ENCODE results near the gene RYR3. TPM values are rescaled to one million over a fixed set of nuclear protein-coding genes. Genes with fewer than 3 reads are reported as not detected.

RYR3 gene
- total RNA-seq: 1 to 10 TPM in 3 of 4 donors, under 1 TPM in 1; 0.65 to 7.5 (median 2.6) TPM

- ATAC-seq (ENCODE audit: low FRiP score): no peak
- TF ChIP-seq CTCF (IDR thresholded peaks at IDR 0.05): no peak
- DNase-seq (ENCODE audit: low spot score): no peak
These were observed at the start of gene RYR3 for GRCh38 chr15:33310481-33311311. Gene RYR3, plus strand, starts transcription at chr15:33310967. Its CDS starts 79 bp downstream, at chr15:33311046.

- DNase-seq (ENCODE audit: low spot score): no peak
- no peak for ATAC-seq (ENCODE audit: low FRiP score)
- no peak for TF ChIP-seq CTCF (IDR thresholded peaks at IDR 0.05)
These were observed 48.5 kb upstream of the RYR3 start for GRCh38 chr15:33262306-33262705.

- ATAC-seq (ENCODE audit: low FRiP score): no peak
- TF ChIP-seq CTCF (IDR thresholded peaks at IDR 0.05): no peak
These were observed 33.1 kb upstream of the RYR3 start for GRCh38 chr15:33277689-33278088.

GRCh38 chr15:33278816-33279612, 31.8 kb upstream of the RYR3 start:
- ATAC-seq (ENCODE audit: low FRiP score): no peak
- TF ChIP-seq CTCF (IDR thresholded peaks at IDR 0.05): no peak
- DNase-seq (ENCODE audit: low spot score): no peak

More at GRCh38 chr15:33277689-33278088, 33.1 kb upstream of the RYR3 start:
- DNase-seq (ENCODE audit: low spot score): no peak

- no peak for DNase-seq (ENCODE audit: low spot score)
- no peak for ATAC-seq (ENCODE audit: low FRiP score)
- no peak for TF ChIP-seq CTCF (IDR thresholded peaks at IDR 0.05)
These were observed 31.1 kb upstream of the RYR3 start for GRCh38 chr15:33279613-33280205.

- no peak for TF ChIP-seq CTCF (IDR thresholded peaks at IDR 0.05)
- DNase-seq (ENCODE audit: low spot score) (no peak), ATAC-seq (ENCODE audit: low FRiP score) (no peak)
These were observed 28.3 kb upstream of the RYR3 start for GRCh38 chr15:33282226-33283020.
